Spleen (tissue), 11 donors: ENCODE data around the gene COPS9. TPM values are rescaled to one million over a fixed set of nuclear protein-coding genes. Genes with fewer than 3 reads are reported as not detected.

ENCODE experiments used
- DNase-seq: peaks from one replicate; pipeline ENCODE4 v3.0.0-alpha.2; 2020
- H3K27ac ChIP-seq, 8 donors: fragments of 200-600 bp; sonication (generic) in 7 of 8; 1 replicate in 4 of 8; 2 replicates in 4 of 8; pipeline versions ENCODE4 v1.5.0 to v1.8.0; 2016 to 2021; ENCODE audit warnings: inconsistent platforms in 4 of 8, mild to moderate bottlenecking in 4 of 8, moderate library complexity in 1 of 8
- H3K27me3 ChIP-seq, 7 donors: fragments of 200-600 bp; sonication (generic) in 6 of 7; replicated peaks in 1 of 7; 1 replicate in 4 of 7; 2 replicates in 3 of 7; pipeline versions ENCODE4 v1.5.0 to v1.8.0; 2016 to 2021; ENCODE audit warnings: inconsistent platforms in 3 of 7, mild to moderate bottlenecking in 1 of 7
- H3K36me3 ChIP-seq, 6 donors: fragments of 200-600 bp; sonication (generic) in 5 of 6; 1 replicate in 4 of 6; 2 replicates in 2 of 6; pipeline versions ENCODE4 v1.5.0 to v1.8.0; 2016 to 2021; ENCODE audit warnings: inconsistent platforms in 2 of 6
- H3K4me1 ChIP-seq, 6 donors: fragments of 200-600 bp; sonication (generic) in 5 of 6; 1 replicate in 3 of 6; 2 replicates in 3 of 6; pipeline versions ENCODE4 v1.5.0 to v1.8.0; 2016 to 2021; ENCODE audit warnings: inconsistent platforms in 3 of 6
- H3K4me3 ChIP-seq, 8 donors: fragments of 200-600 bp; sonication (generic) in 7 of 8; 1 replicate in 4 of 8; 2 replicates in 4 of 8; pipeline versions ENCODE4 v1.5.0 to v1.8.0; 2016 to 2021; ENCODE audit warnings: inconsistent platforms in 4 of 8, mild to moderate bottlenecking in 4 of 8, moderate library complexity in 2 of 8
- H3K9me3 ChIP-seq, 8 donors: fragments of 200-600 bp; sonication (generic) in 7 of 8; 1 replicate in 4 of 8; 2 replicates in 4 of 8; pipeline versions ENCODE4 v1.5.0 to v1.8.0; 2016 to 2021; ENCODE audit warnings: inconsistent platforms in 4 of 8
- CTCF ChIP-seq, 11 experiments: fragments of 200-600 bp in 7 of 11; fragments of 450-650 bp in 4 of 11; sonication (generic) in 4 of 11; IDR thresholded peaks in 8 of 11; conservative IDR thresholded peaks in 3 of 11; 1 replicate in 7 of 11; 2 replicates in 4 of 11; pipeline versions ENCODE4 v1.4.0 to v1.8.0; 2016 to 2021; ENCODE audit warnings: antibody characterized with exemption in 11 of 11, inconsistent platforms in 4 of 11, mild to moderate bottlenecking in 1 of 11
- POLR2A ChIP-seq, 3 donors: fragments of 450-650 bp; IDR thresholded peaks; one replicate each; pipeline ENCODE4 v1.5.1; 2017; ENCODE audit warnings: antibody characterized with exemption in 3 of 3, mild to moderate bottlenecking in 1 of 3
- POLR2AphosphoS5 ChIP-seq, 3 donors: sonication (generic); formaldehyde crosslinking; IDR thresholded peaks; one replicate each; pipeline ENCODE4 v1.5.1; 2017; ENCODE audit warnings: antibody characterized with exemption in 3 of 3
- whole genome bisulfite sequencing, 5 donors: extraction: QIAGEN DNeasy Blood & Tissue Kit in 3 of 5; methylation state at CpG; one replicate each; pipeline versions ENCODE4 v1.1.5 to v1.1.7; 2013 to 2018; 5-methylcytosine and 5-hydroxymethylcytosine counted together
- intact Hi-C: fragments of 100-400 bp; cut with DNase I; formaldehyde crosslinking; loops from one replicate; pipeline ENCODE4 v1.15.0; 2023; ENCODE audit warnings: low total_unique reads
- polyA plus RNA-seq, 3 donors: library from polyadenylated mRNA; stranded (reverse); fragments of 200-250 nt; gene quantifications; one replicate each; pipeline ENCODE4 v1.2.1, GENCODE V29; 2013
- total RNA-seq, 7 donors: library from RNA; depleted of rRNA in 3 of 7; stranded (reverse); fragments of >200 nt in 3 of 7; fragmentation: NEBNext Ultra II Directional in 4 of 7; extraction: Animal tissue kit (Norgen Biotek cat#: 25700) in 4 of 7; gene quantifications; one replicate each; pipeline versions ENCODE4 v1.1.0 to v1.2.1, GENCODE V29; 2016 to 2021
- donor health status: healthy with polysubstance abuse.
- donor health status: DM: no; HTN: no; CAD: no; lungs with moderate emphysema.
- donor health status: DM: no; HTN: no; CAD: no.
- donor health status: Bipolar disorder and iron deficiency.
- donor health status: healthy.
- donor health status: DM: no; HTN: no; CAD: no.
- donor health status: DM: yes; HTN: yes; CAD: no.

The COPS9 gene
- total and polyA plus RNA-seq, 10 donors: 74.7 to 441 (median 95.0) TPM

GRCh38 chr2:240103136-240103535, 33.0 kb downstream of the COPS9 start:
- WGBS, 5 donors: 70 to 88% (median 82%) methylated on average over 4 of the region's 4 CpGs
- no peak for DNase-seq
- peaks cover 0 to 6% (median 0%) of the 10 kb centered on the region in 8 donors for H3K9me3 ChIP-seq
- intact Hi-C loops: no loop called here
- no peak overlapping the region for H3K4me3 ChIP-seq
- H3K27me3 ChIP-seq: peaks cover 0 to 36% (median 0%) of the 10 kb centered on the region in 7 donors
- no peak for TF ChIP-seq CTCF (IDR thresholded peaks at IDR 0.05 in 8 of 11, conservative IDR thresholded peaks at IDR 0.05 in 3 of 11)
- H3K36me3 ChIP-seq: no peaks in the 10 kb centered on the region
- H3K4me1 ChIP-seq: no peaks in the 10 kb centered on the region
- H3K27ac ChIP-seq: no peak overlapping the region

GRCh38 chr2:240098349-240098748, 37.8 kb downstream of the COPS9 start:
- no peak for DNase-seq
- Histone ChIP-seq H3K27ac (no peak overlapping the region), H3K36me3 (no peaks in the 10 kb centered on the region), H3K4me3 (no peak overlapping the region), H3K9me3 (peaks cover 0 to 31% (median 0%) of the 10 kb centered on the region in 8 donors), H3K4me1 (no peaks in the 10 kb centered on the region), H3K27me3 (peaks cover 5 to 58% (median 32%) of the 10 kb centered on the region in 7 donors)
- intact Hi-C loops: no loop called here
- WGBS, 5 donors: 77 to 94% (median 85%) methylated on average over 2 of the region's 2 CpGs
- TF ChIP-seq CTCF (IDR thresholded peaks at IDR 0.05 in 8 of 11, conservative IDR thresholded peaks at IDR 0.05 in 3 of 11) (no peak), POLR2A (IDR thresholded peaks at IDR 0.05) (no peak), POLR2AphosphoS5 (IDR thresholded peaks at IDR 0.05) (no peak)

GRCh38 chr2:240095556-240096523, 40.3 kb downstream of the COPS9 start:
- no peaks in the 10 kb centered on the region for H3K36me3 ChIP-seq
- peaks cover 5 to 75% (median 32%) of the 10 kb centered on the region in 7 donors for H3K27me3 ChIP-seq
- DNase-seq: no peak
- WGBS, 5 donors: 4 to 10% (median 7%) methylated on average over 31 to 43 of the region's 43 CpGs
- H3K9me3 ChIP-seq: peaks cover 0 to 36% (median 0%) of the 10 kb centered on the region in 8 donors
- H3K4me3 ChIP-seq: no peak overlapping the region
- no peak for TF ChIP-seq POLR2AphosphoS5 (IDR thresholded peaks at IDR 0.05)
- TF ChIP-seq POLR2A (IDR thresholded peaks at IDR 0.05): no peak
- no peak for TF ChIP-seq CTCF (IDR thresholded peaks at IDR 0.05 in 8 of 11, conservative IDR thresholded peaks at IDR 0.05 in 3 of 11)
- no peak overlapping the region for H3K27ac ChIP-seq
- intact Hi-C loops: no loop called here
- no peaks in the 10 kb centered on the region for H3K4me1 ChIP-seq

GRCh38 chr2:240089306-240089705, 46.8 kb downstream of the COPS9 start:
- Histone ChIP-seq H3K4me3 (no peak overlapping the region), H3K4me1 (no peaks in the 10 kb centered on the region), H3K27ac (no peak overlapping the region), H3K9me3 (peaks cover 6 to 33% (median 24%) of the 10 kb centered on the region in 8 donors), H3K36me3 (no peaks in the 10 kb centered on the region), H3K27me3 (peaks cover 0 to 37% (median 5%) of the 10 kb centered on the region in 7 donors)
- intact Hi-C loops: no loop called here
- 67 to 76% (median 75%) methylated on average over 5 of the region's 5 CpGs for WGBS, 5 donors
- no peak for TF ChIP-seq CTCF (IDR thresholded peaks at IDR 0.05 in 8 of 11, conservative IDR thresholded peaks at IDR 0.05 in 3 of 11)
- TF ChIP-seq POLR2AphosphoS5 (IDR thresholded peaks at IDR 0.05): no peak
- no peak for TF ChIP-seq POLR2A (IDR thresholded peaks at IDR 0.05)
- no peak for DNase-seq
